HepG2 (cell line): ENCODE data around the gene IKBIP. TPM values are rescaled to one million over a fixed set of nuclear protein-coding genes. Genes with fewer than 3 reads are reported as not detected.
A peak's percentile ranks its signal among the peaks of the same experiment; 100 is the strongest.

ENCODE experiments used
- ATAC-seq: fragments of 200-7000 bp; cut with Tn5 transposase; 3 replicates; pipeline ENCODE4 v1.9.1; 2020; ENCODE audit warnings: mild to moderate bottlenecking, moderate library complexity
- BruUV-seq: library from RNA; stranded (reverse); fragments of 400-500 nt; replicated peaks from 2 replicates; lab custom pipeline; 2021; lab: Mats Ljungman, UMichigan
- CTCF ChIA-PET: fragments of 300-600 bp; formaldehyde crosslinking; extraction: SDS; loops from one replicate; lab custom pipeline; 2021; ENCODE audit warnings: low total read pairs, inconsistent platforms, low intra/inter-chr PET ratio; lab: Yijun Ruan, JAX
- POLR2A ChIA-PET: fragments of 350-600 bp; sonication (Branson Sonifier 250); formaldehyde crosslinking; loops from one replicate; lab custom pipeline; 2020; ENCODE audit warnings: antibody characterized with exemption, inconsistent platforms; lab: Yijun Ruan, JAX
- DNase-seq: peaks from one replicate; pipeline ENCODE4 v3.0.0-alpha.2; 2015; ENCODE audit warnings: low spot score
- FAIRE-seq: peaks from 3 replicates; lab custom pipeline; 2011; peaks lifted over from hg19 to GRCh38; lab: Jason Lieb, UNC
- H2AFZ ChIP-seq: one replicate; pipeline ENCODE4 v1.6.1; 2011; ENCODE audit warnings: low read length, inconsistent platforms
- H3K27ac ChIP-seq: fragments of 300-600 bp; 3 replicates; pipeline ENCODE4 v1.8.0; 2011; ENCODE audit warnings: mixed run types, mild to moderate bottlenecking, mixed read lengths, low read length, inconsistent platforms; ENCODE audit not compliant: insufficient read depth; ENCODE audit errors: extremely low read length
- H3K27me3 ChIP-seq, 2 experiments: fragments of 200-600 bp in 1 of 2; 2 replicates in 1 of 2; 3 replicates in 1 of 2; pipeline versions ENCODE4 v1.6.0 to v1.8.0; 2011; ENCODE audit warnings: low read length in 2 of 2, mild to moderate bottlenecking in 2 of 2, moderate library complexity in 2 of 2, inconsistent platforms in 1 of 2; ENCODE audit not compliant: insufficient read depth in 2 of 2, control insufficient read depth in 1 of 2
- H3K36me3 ChIP-seq, 2 experiments: fragments of 200-600 bp in 1 of 2; replicated peaks in 1 of 2; 2 replicates in 1 of 2; 3 replicates in 1 of 2; pipeline versions ENCODE4 v1.5.1 to v1.8.0; 2011; ENCODE audit warnings: low read length in 2 of 2, inconsistent platforms in 1 of 2; ENCODE audit not compliant: insufficient read depth in 2 of 2, control insufficient read depth in 1 of 2
- H3K4me1 ChIP-seq: 2 replicates; pipeline ENCODE4 v1.5.1; 2012; ENCODE audit warnings: low read length, inconsistent platforms; ENCODE audit not compliant: insufficient read depth
- H3K4me2 ChIP-seq: 2 replicates; pipeline ENCODE4 v1.6.0; 2011; ENCODE audit warnings: low read depth, low read length, inconsistent platforms
- H3K4me3 ChIP-seq, 3 experiments: fragments of 200-600 bp in 1 of 3; sonication (generic), shearing (Covaris generic) in 1 of 3; replicated peaks in 1 of 3; 2 replicates each; pipeline ENCODE4 v1.5.1; 2011 to 2016; ENCODE audit warnings: low read length in 3 of 3, inconsistent platforms in 2 of 3, low read depth in 2 of 3, mild to moderate bottlenecking in 2 of 3, control low read depth in 1 of 3, mixed read lengths in 1 of 3; ENCODE audit not compliant: insufficient read depth in 1 of 3
- H3K79me2 ChIP-seq: one replicate; pipeline ENCODE4 v1.6.1; 2011; ENCODE audit warnings: low read length, inconsistent platforms; ENCODE audit not compliant: insufficient read depth
- H3K9ac ChIP-seq: 2 replicates; pipeline ENCODE4 v1.6.0; 2011; ENCODE audit warnings: mild to moderate bottlenecking, low read depth, low read length, inconsistent platforms; ENCODE audit not compliant: insufficient read depth
- H3K9me3 ChIP-seq: 2 replicates; pipeline ENCODE4 v1.5.1; 2012; ENCODE audit warnings: mild to moderate bottlenecking, low read length
- H4K20me1 ChIP-seq: 2 replicates; pipeline ENCODE4 v1.6.0; 2011; ENCODE audit warnings: inconsistent platforms, mild to moderate bottlenecking, low read length, moderate library complexity; ENCODE audit not compliant: insufficient read depth
- NFE2 ChIP-seq: sonication (generic); formaldehyde crosslinking; IDR thresholded peaks from 2 replicates; pipeline ENCODE4 v1.4.0; 2020; ENCODE audit warnings: missing genetic modification reagents
- NFE2L1 ChIP-seq: sonication (generic); formaldehyde crosslinking; IDR thresholded peaks from 2 replicates; pipeline ENCODE4 v1.4.0; 2020; ENCODE audit warnings: missing genetic modification reagents, mild to moderate bottlenecking, borderline replicate concordance
- RARA ChIP-seq: IDR thresholded peaks from 2 replicates; pipeline ENCODE4 v1.6.1; 2016; ENCODE audit warnings: missing genetic modification reagents, missing compliant biosample characterization
- ZNF256 ChIP-seq: sonication (generic); formaldehyde crosslinking; conservative IDR thresholded peaks from 2 replicates; pipeline ENCODE4 v1.4.0; 2020; ENCODE audit warnings: missing genetic modification reagents
- ZNF331 ChIP-seq: sonication (generic); formaldehyde crosslinking; IDR thresholded peaks from 2 replicates; pipeline ENCODE4 v1.4.0; 2020; ENCODE audit warnings: missing genetic modification reagents
- WGBS: methylation state at CpG from one replicate; pipeline ENCODE4 v1.1.6; 2017; ENCODE audit warnings: low lambda C conversion rate; 5-methylcytosine and 5-hydroxymethylcytosine counted together
- in situ Hi-C: cut with HindIII; loops from 2 replicates; pipeline ENCODE4 v1.10.0; 2017; ENCODE audit warnings: low pct_unique_long_range_greater_than_20kb; ENCODE audit not compliant: extremely low pct_ligation_motif_present
- intact Hi-C: fragments of 100-400 bp; cut with micrococcal nuclease; formaldehyde crosslinking; loops from one replicate; pipeline ENCODE4 v1.10.0; 2022; ENCODE audit not compliant: unreplicated experiment
- polyA plus RNA-seq, 8 experiments: library from polyadenylated mRNA; depleted of rRNA in 3 of 8; stranded (reverse) in 7 of 8; unstranded in 1 of 8; fragments of >200 nt; fragmentation: Illumina TruSeq in 4 of 8; extraction: Trizol in 4 of 8; gene quantifications; 2 replicates each; pipeline versions ENCODE4 v1.2.1 to v1.2.3, GENCODE V29; 2011 to 2016; ENCODE audit warnings: low read depth in 4 of 8, missing spikeins in 1 of 8, mixed read lengths in 1 of 8; ENCODE audit not compliant: insufficient read depth in 1 of 8
- total RNA-seq, 5 experiments: library from RNA; depleted of rRNA; stranded (reverse); fragments of >200 nt; fragmentation: Illumina TruSeq; extraction: Trizol; gene quantifications; 2 replicates each; pipeline ENCODE4 v1.2.3, GENCODE V29; 2016; ENCODE audit warnings: low read depth in 1 of 5

Gene IKBIP
- total and polyA plus RNA-seq, 2 of the 13 experiments (the other 11 are each of a cell fraction or from before 2014, with no cell fraction given): 20.0 to 55.5 TPM

GRCh38 chr12:98579347-98579746 is 65.2 kb downstream of the IKBIP start:
- ATAC-seq (no peak), DNase-seq (no peak), FAIRE-seq (no peak)
- WGBS: 15% methylated on average over 5 of the region's 5 CpGs
- H3K9ac ChIP-seq: no peak overlapping the region
- H3K79me2 ChIP-seq: no peaks in the 10 kb centered on the region
- no peak overlapping the region for H3K27ac ChIP-seq
- no TSS peak for BruUV-seq
- H3K27me3 ChIP-seq: no peaks in the 10 kb centered on the region
- H3K36me3 ChIP-seq: no peaks in the 10 kb centered on the region
- TF ChIP-seq ZNF256 (CRISPR knock-in tag): no peak
- TF ChIP-seq NFE2L1: no peak
- in situ Hi-C loops (no loop called here), intact Hi-C loops (no loop called here)
- peak overlapping the region; percentile 55 for H3K4me2 ChIP-seq
- CTCF ChIA-PET: no interaction called here
- H4K20me1 ChIP-seq: no peaks in the 10 kb centered on the region
- H3K4me1 ChIP-seq: peaks cover 29% of the 10 kb centered on the region
- no peak overlapping the region; a peak in 1 of 6 replicates for H3K4me3 ChIP-seq
- POLR2A ChIA-PET: interaction anchor here (1.0 to 1.9 kb wide), 2 partner anchors 12 to 14 kb away, joined by 4 to 6 read pairs; partner anchors contain the start of gene SLC25A3
- H3K9me3 ChIP-seq: no peaks in the 10 kb centered on the region
- no peak overlapping the region for H2AFZ ChIP-seq

DNA sequence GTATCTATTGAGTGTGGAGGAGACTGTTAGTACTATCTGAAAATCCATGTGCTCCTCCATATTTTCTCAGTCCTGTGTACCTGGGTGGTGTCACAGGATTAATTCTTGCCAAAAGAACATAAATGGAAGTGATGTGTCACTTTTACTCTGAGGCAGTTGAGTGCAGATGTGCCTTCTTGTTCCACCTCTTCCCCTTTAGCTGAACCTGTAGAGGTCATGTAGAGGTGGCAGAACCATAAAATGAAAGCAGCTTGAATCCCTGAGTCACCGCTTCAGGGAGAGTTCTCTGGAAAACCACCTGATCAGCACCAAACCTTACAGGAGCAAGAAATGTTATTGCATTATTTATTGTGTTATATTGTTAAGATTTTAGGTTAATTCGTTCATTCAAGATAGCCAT is 65.8 kb downstream of the IKBIP start:
- POLR2A ChIA-PET: interaction anchor here (1.0 to 1.9 kb wide), 2 partner anchors 12 to 14 kb away, joined by 4 to 6 read pairs; partner anchors contain the start of gene SLC25A3
- BruUV-seq: no TSS peak
- peak; percentile 42 for ATAC-seq

More for the DNA sequence above, 65.8 kb downstream of the IKBIP start:
- WGBS: 15% methylated on average over 2 of the region's 2 CpGs
- CTCF ChIA-PET: no interaction called here
- H2AFZ ChIP-seq: peak overlapping the region; percentile 34
- H3K36me3 ChIP-seq: no peaks in the 10 kb centered on the region
- H3K4me1 ChIP-seq: peaks cover 34% of the 10 kb centered on the region
- H3K4me2 ChIP-seq: peak overlapping the region; percentile 55
- FAIRE-seq (no peak), DNase-seq (no peak)
- H3K4me3 ChIP-seq: peak overlapping the region in 1 of 3 experiments; percentile 19; a peak in 1 of 6 replicates
- no peaks in the 10 kb centered on the region for H3K9me3 ChIP-seq
- no peak for TF ChIP-seq ZNF331
- peak; percentile 34; the same call in 1 of the 2 replicates for TF ChIP-seq NFE2 (CRISPR knock-in tag)
- peak; percentile 70 for TF ChIP-seq RARA (CRISPR knock-in tag)
- H3K79me2 ChIP-seq: no peaks in the 10 kb centered on the region
- no peak overlapping the region for H3K27ac ChIP-seq
- no peaks in the 10 kb centered on the region for H3K27me3 ChIP-seq
- H3K9ac ChIP-seq: 0 out of 2 replicates have a peak overlapping the region, but pooled peaks have one; percentile 19
- intact Hi-C loops: loop anchor here (1.0 kb wide), 1 partner anchor 12 kb away; no protein-coding TSS in a partner anchor
- in situ Hi-C loops: no loop called here
- no peaks in the 10 kb centered on the region for H4K20me1 ChIP-seq
